Measurements from ENCODE around the gene LHPP. TPM values are rescaled to one million over a fixed set of nuclear protein-coding genes. Genes with fewer than 3 reads are reported as not detected.
"Not testable (repeated sequence)": the region's sequence is repeated elsewhere in the genome, so short reads cannot be mapped to it uniquely, and the experiment has no call there.

Gene LHPP
- total and polyA plus RNA-seq, 8 donors, result 8.5 to 48.7 (median 17.0) TPM

- Histone ChIP-seq H3K27me3 (no peaks in the 10 kb centered on the region), H3K4me1 (no peaks in the 10 kb centered on the region), H3K9me3 (no peaks in the 10 kb centered on the region), H3K27ac (no peak overlapping the region), H3K36me3 (no peaks in the 10 kb centered on the region), H3K4me3 (no peak overlapping the region)
- intact Hi-C loops (cut with DNase I; ENCODE audit: low total_unique reads), result no loop called here
- TF ChIP-seq POLR2A (IDR thresholded peaks at IDR 0.05) (no peak), CTCF (IDR thresholded peaks at IDR 0.05) (no peak), POLR2AphosphoS5 (IDR thresholded peaks at IDR 0.05) (no peak), EP300 (IDR thresholded peaks at IDR 0.05) (no peak)
- DNase-seq, result no peak
- WGBS, 5 donors, result 72 to 86% (median 81%) methylated on average over 6 to 8 of the region's 8 CpGs
Observed at GRCh38 chr10:124436191-124436638, 25.4 kb upstream of the LHPP start.

GRCh38 chr10:124441694-124442093 is 19.9 kb upstream of the LHPP start:
- H3K4me1 ChIP-seq; H3K36me3 ChIP-seq; H3K4me3 ChIP-seq; H3K27ac ChIP-seq; DNase-seq; H3K9me3 ChIP-seq; intact Hi-C loops (cut with DNase I; ENCODE audit: low total_unique reads): not testable (repeated sequence)
- 79 to 95% (median 87%) methylated on average over 5 of the region's 5 CpGs for WGBS, 5 donors
- H3K27me3 ChIP-seq, result peaks cover under 1 to 47% (median 4%) of the 10 kb centered on the region in 3 donors

- no peak for DNase-seq
- H3K4me3 ChIP-seq, result peak overlapping the region; percentile 25 to 49 (median 32)
- peaks cover 28 to 97% (median 57%) of the 10 kb centered on the region in 3 donors for H3K27me3 ChIP-seq
- no peaks in the 10 kb centered on the region for H3K9me3 ChIP-seq
- H3K4me1 ChIP-seq, result peaks cover 33 to 41% (median 37%) of the 10 kb centered on the region in 4 donors
- TF ChIP-seq CTCF (IDR thresholded peaks at IDR 0.05) (no peak), EP300 (IDR thresholded peaks at IDR 0.05) (no peak), POLR2AphosphoS5 (IDR thresholded peaks at IDR 0.05) (no peak), POLR2A (IDR thresholded peaks at IDR 0.05) (no peak)
- H3K27ac ChIP-seq, result no peak overlapping the region
- WGBS, 5 donors, result 12 to 25% (median 16%) methylated on average over 39 to 71 of the region's 71 CpGs
- intact Hi-C loops (cut with DNase I; ENCODE audit: low total_unique reads), result no loop called here
- H3K36me3 ChIP-seq, result no peaks in the 10 kb centered on the region
Observed at GRCh38 chr10:124446830-124447750, 14.5 kb upstream of the LHPP start.

GRCh38 chr10:124447751-124448466 is 13.7 kb upstream of the LHPP start:
- DNase-seq, result peak in 1 of 2 donors; percentile 62
- Histone ChIP-seq H3K4me3 (peak overlapping the region; percentile 25 to 49 (median 32)), H3K4me1 (peaks cover 33 to 41% (median 37%) of the 10 kb centered on the region in 4 donors), H3K36me3 (no peaks in the 10 kb centered on the region), H3K27me3 (peaks cover 28 to 97% (median 64%) of the 10 kb centered on the region in 3 donors), H3K27ac (no peak overlapping the region), H3K9me3 (no peaks in the 10 kb centered on the region)
- TF ChIP-seq CTCF (IDR thresholded peaks at IDR 0.05), result no peak
- TF ChIP-seq EP300 (IDR thresholded peaks at IDR 0.05), result no peak
- no peak for TF ChIP-seq POLR2A (IDR thresholded peaks at IDR 0.05)
- no peak for TF ChIP-seq POLR2AphosphoS5 (IDR thresholded peaks at IDR 0.05)
- intact Hi-C loops (cut with DNase I; ENCODE audit: low total_unique reads), result no loop called here
- 3 to 7% (median 4%) methylated on average over 20 to 59 of the region's 60 CpGs for WGBS, 5 donors
